GM21381 (cell line): ENCODE results near the gene SVBP.
A peak's percentile ranks its signal among the peaks of the same experiment; 100 is the strongest.

Experiments
- ATAC-seq: cut with Tn5 transposase; IDR thresholded peaks from one replicate; pipeline ENCODE4 v1.9.1; 2021; ENCODE audit warnings: mild to moderate bottlenecking, moderate library complexity; ENCODE audit not compliant: unreplicated experiment

SVBP gene

DNA sequence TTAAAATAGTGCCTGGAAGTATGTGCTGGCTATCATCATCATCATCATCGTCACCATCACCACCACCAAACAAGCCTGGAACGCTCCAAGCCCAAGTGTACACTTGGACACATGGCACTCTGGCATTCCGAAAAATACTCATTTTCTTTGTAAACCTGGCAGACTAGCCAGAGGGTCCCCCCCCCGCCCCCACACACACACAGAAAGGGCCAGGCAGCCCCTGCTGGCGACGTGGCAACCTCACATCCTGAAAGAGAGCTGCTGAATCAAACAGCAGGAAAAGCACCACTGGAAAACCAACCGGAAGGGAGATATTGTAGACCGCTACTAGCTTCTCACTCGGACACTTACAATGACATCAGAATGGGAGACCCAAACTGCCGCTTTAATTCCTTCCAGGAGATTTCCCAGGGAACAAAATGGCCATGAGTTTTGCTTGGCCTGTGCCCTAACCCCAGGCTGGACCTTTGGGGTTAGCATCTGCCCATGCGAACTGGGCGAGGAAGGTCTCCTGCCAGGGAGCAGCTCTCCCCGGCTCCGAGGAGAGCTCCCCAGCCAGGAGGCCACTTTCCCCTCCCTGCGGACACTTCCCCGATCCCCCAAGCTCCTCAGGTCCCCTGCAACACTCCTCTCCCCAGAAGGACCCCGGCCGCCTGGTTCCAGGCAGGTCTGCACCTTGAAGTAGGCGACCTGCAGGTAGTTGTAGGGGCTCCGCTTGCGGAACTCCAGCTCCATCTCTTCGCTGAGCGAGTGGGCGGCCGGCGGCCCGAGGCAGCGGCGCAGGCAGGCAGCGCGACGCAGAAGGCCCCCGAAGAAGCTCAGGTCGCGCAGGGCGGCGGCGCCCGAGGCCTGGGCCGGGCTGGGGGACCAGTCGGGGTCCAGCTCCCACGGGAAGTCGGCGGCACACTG is 51.1 kb downstream of the SVBP start:
- ATAC-seq, result peak; percentile 14

DNA sequence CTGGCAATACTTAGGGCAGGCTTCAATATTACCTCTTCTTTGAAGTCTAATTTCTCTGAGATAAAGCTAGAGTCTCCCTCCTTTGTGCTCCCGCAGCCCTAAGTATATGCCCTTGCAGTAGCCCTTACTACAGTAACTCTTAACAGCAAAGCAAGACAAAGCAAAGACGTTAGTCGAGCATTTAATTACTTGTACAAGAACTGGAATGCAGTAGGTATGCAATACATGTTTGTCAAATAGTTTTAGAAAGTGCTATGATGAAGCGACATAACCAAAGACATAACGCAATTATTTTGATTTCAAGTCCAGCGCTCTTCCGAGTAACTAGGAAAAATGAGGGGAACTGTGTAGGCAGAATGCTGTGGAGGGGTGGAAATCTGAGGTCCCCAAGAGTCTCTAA is 51.9 kb downstream of the SVBP start:
- ATAC-seq, result no peak

DNA sequence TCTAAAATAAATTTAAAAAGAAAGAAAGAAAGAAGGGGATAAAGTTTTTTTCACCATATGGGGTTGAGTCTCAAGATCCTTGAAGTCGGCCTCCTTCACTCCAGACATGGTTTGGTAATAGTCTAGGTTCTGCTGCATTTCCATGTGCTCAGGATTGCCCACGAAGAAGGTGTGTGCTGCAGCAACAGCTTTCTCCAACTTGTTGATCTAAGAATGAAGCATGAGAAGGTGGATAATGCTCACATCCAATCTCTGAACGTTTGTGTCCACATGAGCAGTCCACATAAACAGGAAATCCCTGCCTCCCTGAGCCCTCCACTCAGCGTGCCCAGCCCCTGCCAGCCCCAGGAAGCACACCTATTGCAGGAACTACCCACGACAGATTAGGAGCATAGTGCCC is 54.9 kb downstream of the SVBP start:
- no peak for ATAC-seq

DNA sequence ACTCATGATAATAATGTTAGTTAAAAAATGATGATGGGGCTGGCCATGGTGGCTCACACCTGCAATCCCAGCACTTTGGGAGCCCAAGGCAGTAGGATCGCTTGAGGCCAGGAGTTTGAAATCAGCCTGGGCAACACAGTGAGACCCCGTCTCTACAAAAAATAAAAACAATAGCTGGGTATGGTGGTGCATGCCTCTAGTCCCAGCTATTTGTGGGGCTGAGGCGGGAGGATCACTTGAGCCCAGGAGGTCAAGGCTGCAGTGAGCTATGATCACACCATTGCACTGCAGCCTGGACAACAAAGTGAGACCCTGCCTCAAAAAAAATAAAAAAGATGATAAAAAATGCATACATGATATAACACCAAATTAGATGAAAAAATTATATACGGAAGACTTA is 55.6 kb downstream of the SVBP start:
- no peak for ATAC-seq

DNA sequence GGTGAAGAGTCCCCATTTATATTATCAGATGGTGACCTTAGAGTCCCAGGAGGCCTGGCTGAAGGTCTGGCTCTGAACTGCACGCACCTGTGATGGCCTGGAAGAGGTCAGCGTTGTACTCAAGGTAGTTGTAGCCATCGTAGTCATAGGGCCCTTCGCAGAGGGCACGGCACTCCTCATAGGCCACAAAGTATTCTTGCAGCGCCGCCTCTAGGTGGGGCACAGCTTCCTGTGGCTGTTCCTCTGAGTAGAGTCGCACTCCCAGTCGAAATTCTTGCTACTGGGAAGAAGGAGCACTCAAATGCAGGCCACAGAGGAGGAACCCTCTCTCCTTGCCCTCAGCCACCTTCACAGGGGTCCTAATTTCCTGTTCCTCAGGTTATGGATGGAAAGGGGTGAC is 58.1 kb downstream of the SVBP start:
- no peak for ATAC-seq

DNA sequence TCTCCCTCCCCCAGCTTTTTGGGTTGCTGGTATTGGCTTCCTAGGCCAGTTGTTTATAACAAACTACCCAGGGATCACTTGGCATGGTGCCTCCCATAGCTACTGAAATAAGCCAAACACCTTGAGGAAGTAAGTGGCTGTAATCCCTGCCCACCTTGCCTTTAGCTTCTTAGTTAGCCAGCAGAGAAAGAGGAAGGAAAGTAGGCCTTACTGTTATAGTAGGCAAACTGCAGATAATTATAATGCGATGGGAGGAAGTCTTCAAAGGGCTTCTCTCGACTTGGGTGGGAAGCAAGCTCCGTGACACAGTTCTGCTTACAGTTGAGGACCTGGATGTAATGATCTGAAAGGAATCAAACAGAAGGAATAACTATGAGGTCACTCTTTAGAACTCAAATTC is 58.6 kb downstream of the SVBP start:
- ATAC-seq, result no peak

DNA sequence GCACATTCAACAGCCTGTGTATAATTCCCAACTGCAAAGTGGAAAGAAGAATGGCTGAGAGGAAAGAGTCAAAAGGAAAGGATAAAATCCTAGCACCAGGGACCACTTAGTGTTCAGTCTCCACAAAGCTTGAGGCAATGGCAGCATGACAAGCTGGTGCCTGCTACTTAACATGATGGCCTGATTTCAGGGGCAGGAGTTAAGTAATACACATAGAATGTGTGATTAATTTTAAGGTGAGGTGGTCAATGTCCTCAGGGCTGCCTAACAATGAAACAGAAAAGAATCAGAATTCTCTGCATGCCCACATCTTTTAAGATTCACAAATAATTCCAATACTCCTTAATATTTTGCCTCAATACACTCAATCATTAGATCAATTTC is 59.3 kb downstream of the SVBP start:
- ATAC-seq, result no peak
